GM12801 (cell line): ENCODE results near the gene PTPRG.

ENCODE experiments used
- CTCF ChIP-seq: IDR thresholded peaks from one replicate; pipeline ENCODE4 v1.5.1; 2011; ENCODE audit warnings: control low read depth; ENCODE audit not compliant: insufficient read length; ENCODE audit errors: extremely low read depth

PTPRG gene

GRCh38 chr3:61914276-61914675 lies 352.9 kb downstream of the PTPRG start:
- no peak for TF ChIP-seq CTCF

GRCh38 chr3:61915296-61915695 lies 353.9 kb downstream of the PTPRG start:
- no peak for TF ChIP-seq CTCF

- no peak for TF ChIP-seq CTCF
Measured at GRCh38 chr3:61919371-61919770, 358.0 kb downstream of the PTPRG start.

- TF ChIP-seq CTCF, result no peak
Measured at GRCh38 chr3:61922118-61922517, 360.7 kb downstream of the PTPRG start.

GRCh38 chr3:61924090-61924735 lies 362.8 kb downstream of the PTPRG start:
- no peak for TF ChIP-seq CTCF

- TF ChIP-seq CTCF, result no peak
Measured at GRCh38 chr3:61924991-61925390, 363.6 kb downstream of the PTPRG start.

- no peak for TF ChIP-seq CTCF
Measured at GRCh38 chr3:61925721-61926120, 364.4 kb downstream of the PTPRG start.
